Lower leg skin (tissue), 3 donors: ENCODE results near the gene OCLN.

Source experiments
- POLR2A ChIP-seq, 2 donors: fragments of 450-650 bp; IDR thresholded peaks; one replicate each; pipeline ENCODE4 v1.6.1; 2016 to 2017; ENCODE audit warnings: antibody characterized with exemption in 2 of 2, mild to moderate bottlenecking in 1 of 2, moderate library complexity in 1 of 2
- TF ChIP-seq, protein P1 (sequence below), 3 donors: fragments of 450-650 bp; IDR thresholded peaks; one replicate each; pipeline ENCODE4 v1.5.1; 2016; ENCODE audit warnings: antibody characterized with exemption in 3 of 3, mild to moderate bottlenecking in 3 of 3, moderate library complexity in 2 of 3

DNA sequence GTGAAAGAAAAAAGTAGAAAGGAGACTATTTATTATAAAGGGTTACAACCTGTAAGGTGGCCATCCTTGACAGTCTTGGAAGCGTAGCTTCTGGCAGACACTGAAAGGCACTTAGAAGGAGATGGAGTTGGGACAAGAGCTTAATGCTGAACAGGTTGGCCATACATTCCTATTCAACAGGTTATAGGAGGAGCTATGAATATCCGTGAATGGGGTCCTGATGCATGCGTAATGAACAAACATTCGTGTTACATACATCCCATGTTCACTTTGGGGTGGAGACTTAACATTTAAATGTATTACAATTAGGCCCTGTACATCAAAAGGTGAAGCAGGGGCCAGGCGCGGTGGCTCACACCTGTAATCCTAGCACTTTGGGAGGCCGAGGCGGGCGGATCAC, 34.1 kb downstream of the OCLN start:
- TF ChIP-seq, protein P1, sequence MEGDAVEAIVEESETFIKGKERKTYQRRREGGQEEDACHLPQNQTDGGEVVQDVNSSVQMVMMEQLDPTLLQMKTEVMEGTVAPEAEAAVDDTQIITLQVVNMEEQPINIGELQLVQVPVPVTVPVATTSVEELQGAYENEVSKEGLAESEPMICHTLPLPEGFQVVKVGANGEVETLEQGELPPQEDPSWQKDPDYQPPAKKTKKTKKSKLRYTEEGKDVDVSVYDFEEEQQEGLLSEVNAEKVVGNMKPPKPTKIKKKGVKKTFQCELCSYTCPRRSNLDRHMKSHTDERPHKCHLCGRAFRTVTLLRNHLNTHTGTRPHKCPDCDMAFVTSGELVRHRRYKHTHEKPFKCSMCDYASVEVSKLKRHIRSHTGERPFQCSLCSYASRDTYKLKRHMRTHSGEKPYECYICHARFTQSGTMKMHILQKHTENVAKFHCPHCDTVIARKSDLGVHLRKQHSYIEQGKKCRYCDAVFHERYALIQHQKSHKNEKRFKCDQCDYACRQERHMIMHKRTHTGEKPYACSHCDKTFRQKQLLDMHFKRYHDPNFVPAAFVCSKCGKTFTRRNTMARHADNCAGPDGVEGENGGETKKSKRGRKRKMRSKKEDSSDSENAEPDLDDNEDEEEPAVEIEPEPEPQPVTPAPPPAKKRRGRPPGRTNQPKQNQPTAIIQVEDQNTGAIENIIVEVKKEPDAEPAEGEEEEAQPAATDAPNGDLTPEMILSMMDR (IDR thresholded peaks at IDR 0.05): no peak
- TF ChIP-seq POLR2A (IDR thresholded peaks at IDR 0.05): no peak
